MCF 10A (cell line): ENCODE measurements around the gene ARRDC5. TPM values are rescaled to one million over a fixed set of nuclear protein-coding genes. Genes with fewer than 3 reads are reported as not detected.
A peak's percentile ranks its signal among the peaks of the same experiment; 100 is the strongest.
"Not testable (repeated sequence)": the region's sequence is repeated elsewhere in the genome, so short reads cannot be mapped to it uniquely, and the experiment has no call there.

Experiments
- BruUV-seq: library from RNA; stranded (reverse); fragments of 400-500 nt; replicated peaks from 2 replicates; lab custom pipeline; 2021; lab: Mats Ljungman, UMichigan
- CTCF ChIA-PET: fragments of 300-600 bp; sonication (Branson Sonifier 250); formaldehyde crosslinking; extraction: SDS; loops from one replicate; lab custom pipeline; 2021; ENCODE audit warnings: antibody characterized with exemption, inconsistent platforms; lab: Yijun Ruan, JAX
- POLR2A ChIA-PET: fragments of 300-600, 350-650 bp; sonication (Branson Sonifier 250); formaldehyde crosslinking; extraction: SDS; loops from one replicate; lab custom pipeline; 2020; ENCODE audit warnings: antibody characterized with exemption, inconsistent platforms; lab: Yijun Ruan, JAX
- DNase-seq: peaks from one replicate; pipeline ENCODE4 v3.0.0-alpha.2; 2018; ENCODE audit not compliant: unreplicated experiment
- H3K27ac Mint-ChIP-seq: one replicate; pipeline ENCODE4 v1.8.0; 2022; ENCODE audit warnings: mild to moderate bottlenecking, low read depth, mixed read lengths; ENCODE audit not compliant: unreplicated experiment
- H3K27me3 Mint-ChIP-seq: one replicate; pipeline ENCODE4 v1.8.0; 2022; ENCODE audit warnings: mixed read lengths; ENCODE audit not compliant: insufficient read depth, unreplicated experiment
- H3K36me3 Mint-ChIP-seq: one replicate; pipeline ENCODE4 v1.8.0; 2022; ENCODE audit warnings: mild to moderate bottlenecking, moderate library complexity, mixed read lengths; ENCODE audit not compliant: insufficient read depth, unreplicated experiment
- H3K4me1 Mint-ChIP-seq: one replicate; pipeline ENCODE4 v1.8.0; 2022; ENCODE audit warnings: mixed read lengths; ENCODE audit not compliant: insufficient read depth, unreplicated experiment
- H3K4me3 Mint-ChIP-seq: one replicate; pipeline ENCODE4 v1.8.0; 2022; ENCODE audit warnings: mild to moderate bottlenecking, moderate library complexity, mixed read lengths; ENCODE audit not compliant: unreplicated experiment
- H3K9me3 Mint-ChIP-seq: one replicate; pipeline ENCODE4 v1.8.0; 2022; ENCODE audit warnings: mixed read lengths; ENCODE audit not compliant: unreplicated experiment
- CTCF ChIP-seq: fragments of 200-600 bp; IDR thresholded peaks from one replicate; pipeline ENCODE4 v1.8.0; 2022; ENCODE audit warnings: antibody characterized with exemption, mild to moderate bottlenecking; ENCODE audit not compliant: unreplicated experiment
- intact Hi-C: fragments of 100-400 bp; cut with micrococcal nuclease; formaldehyde crosslinking; loops from 2 replicates; pipeline ENCODE4 v1.14.1; 2022
- total RNA-seq: library from RNA; stranded (reverse); gene quantifications from 2 replicates; pipeline ENCODE4 v1.2.3, GENCODE V29; 2022

The ARRDC5 gene
- total RNA-seq, 1 experiment from 2014 or later: not detected

- TF ChIP-seq CTCF: no peak
- DNase-seq: no peak
- H3K4me1 Mint-ChIP-seq: peaks cover 7% of the 10 kb centered on the region
- H3K36me3 Mint-ChIP-seq: peaks cover 7% of the 10 kb centered on the region
- H3K9me3 Mint-ChIP-seq: no peaks in the 10 kb centered on the region
- BruUV-seq: no TSS peak
- intact Hi-C loops: no loop called here
- no peak overlapping the region for H3K27ac Mint-ChIP-seq
- ChIA-PET CTCF (interaction anchor here (0.6 to 1.4 kb wide), 4 partner anchors 14 to 132 kb away, joined by 3 to 5 read pairs (median 3); partner anchors contain the start of gene FEM1A), POLR2A (interaction anchor here (0.9 to 1.8 kb wide), 4 partner anchors 8 to 84 kb away, joined by 3 to 5 read pairs (median 4); partner anchors contain the start of gene UHRF1)
- H3K4me3 Mint-ChIP-seq: no peak overlapping the region
- H3K27me3 Mint-ChIP-seq: no peaks in the 10 kb centered on the region
These were observed 5.5 kb downstream of the ARRDC5 start for GRCh38 chr19:4897146-4897545.

- Mint-ChIP-seq H3K36me3 (peaks cover 7% of the 10 kb centered on the region), H3K27me3 (no peaks in the 10 kb centered on the region), H3K27ac (no peak overlapping the region), H3K4me3 (no peak overlapping the region), H3K9me3 (no peaks in the 10 kb centered on the region), H3K4me1 (peaks cover 7% of the 10 kb centered on the region)
- DNase-seq: peak; percentile 90
- intact Hi-C loops: no loop called here
- CTCF ChIA-PET: interaction anchor here (0.5 to 1.2 kb wide), 3 partner anchors 23 to 133 kb away, joined by 3 to 5 read pairs (median 4); no protein-coding TSS in a partner anchor
- no peak for TF ChIP-seq CTCF
- POLR2A ChIA-PET: interaction anchor here (0.6 to 1.8 kb wide), 8 partner anchors 9 to 89 kb away, joined by 3 to 5 read pairs (median 4); partner anchors contain the start of gene UHRF1
- BruUV-seq: no TSS peak
These were observed 6.3 kb downstream of the ARRDC5 start for GRCh38 chr19:4896372-4896771.

GRCh38 chr19:4892962-4893361 lies 9.7 kb downstream of the ARRDC5 start:
- BruUV-seq, intact Hi-C loops, DNase-seq, H3K27ac Mint-ChIP-seq, H3K27me3 Mint-ChIP-seq, H3K4me3 Mint-ChIP-seq, H3K9me3 Mint-ChIP-seq, H3K36me3 Mint-ChIP-seq, POLR2A ChIA-PET, CTCF ChIA-PET: not testable (repeated sequence)
- H3K4me1 Mint-ChIP-seq: peaks cover 13% of the 10 kb centered on the region

- no peak overlapping the region for H3K4me3 Mint-ChIP-seq
- no peak overlapping the region for H3K27ac Mint-ChIP-seq
- H3K4me1 Mint-ChIP-seq: peaks cover 6% of the 10 kb centered on the region
- peaks cover 5% of the 10 kb centered on the region for H3K36me3 Mint-ChIP-seq
- intact Hi-C loops: no loop called here
- POLR2A ChIA-PET: no interaction called here
- no peaks in the 10 kb centered on the region for H3K9me3 Mint-ChIP-seq
- no peaks in the 10 kb centered on the region for H3K27me3 Mint-ChIP-seq
- no TSS peak for BruUV-seq
- CTCF ChIA-PET: interaction anchor here (0.8 kb wide), 1 partner anchor 18 kb away, joined by 4 read pairs; no protein-coding TSS in a partner anchor
- no peak for DNase-seq
- TF ChIP-seq CTCF: no peak
These were observed 11.6 kb downstream of the ARRDC5 start for GRCh38 chr19:4891066-4891465.
